Measurements from ENCODE around the gene ITGB7. TPM values are rescaled to one million over a fixed set of nuclear protein-coding genes. Genes with fewer than 3 reads are reported as not detected.

ITGB7 gene
- polyA plus RNA-seq, 1 of the 3 experiments (the other 2 are of a cell fraction): 0.25 TPM

DNA sequence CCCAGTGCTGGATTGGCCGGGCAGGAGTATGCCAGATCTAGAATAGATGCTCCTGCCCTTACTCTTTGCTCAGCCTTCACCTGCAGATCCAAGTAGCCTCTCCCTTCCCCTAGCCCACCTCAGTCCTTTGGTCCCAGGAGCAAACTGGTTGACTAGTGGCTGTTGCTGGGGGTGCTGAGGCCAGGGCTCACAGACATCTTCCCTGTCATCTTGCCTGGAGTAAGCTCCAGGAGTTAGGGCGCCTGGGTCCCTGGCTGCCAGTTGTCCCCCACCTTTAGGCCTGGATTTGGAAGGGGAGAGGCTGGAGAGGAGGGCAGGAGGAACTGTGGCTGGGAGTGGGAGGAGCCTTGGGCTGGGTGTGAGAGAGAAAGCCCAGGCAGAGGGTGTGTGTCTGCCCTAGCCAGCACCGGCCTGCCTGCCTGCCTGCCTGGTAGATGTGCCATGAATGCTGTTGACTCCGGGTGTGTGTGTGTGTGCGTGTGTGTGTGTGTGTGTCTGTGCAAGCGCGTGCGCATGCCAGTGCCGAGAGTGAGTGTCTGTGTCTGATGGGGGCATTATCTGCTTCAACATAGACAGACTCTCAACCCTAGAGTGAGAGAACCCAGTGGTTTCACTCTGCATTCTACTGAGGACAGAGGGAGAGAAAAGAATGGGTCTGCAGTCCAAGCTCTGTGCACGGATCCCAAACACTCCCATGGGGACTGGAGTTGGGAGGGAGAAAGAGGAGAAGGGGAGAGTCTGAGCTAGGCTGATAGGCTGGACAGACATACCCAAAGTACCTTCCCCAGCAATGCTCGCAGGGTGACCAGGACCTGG, 25.8 kb upstream of the ITGB7 start (continued):
- TF ChIP-seq, protein P1, sequence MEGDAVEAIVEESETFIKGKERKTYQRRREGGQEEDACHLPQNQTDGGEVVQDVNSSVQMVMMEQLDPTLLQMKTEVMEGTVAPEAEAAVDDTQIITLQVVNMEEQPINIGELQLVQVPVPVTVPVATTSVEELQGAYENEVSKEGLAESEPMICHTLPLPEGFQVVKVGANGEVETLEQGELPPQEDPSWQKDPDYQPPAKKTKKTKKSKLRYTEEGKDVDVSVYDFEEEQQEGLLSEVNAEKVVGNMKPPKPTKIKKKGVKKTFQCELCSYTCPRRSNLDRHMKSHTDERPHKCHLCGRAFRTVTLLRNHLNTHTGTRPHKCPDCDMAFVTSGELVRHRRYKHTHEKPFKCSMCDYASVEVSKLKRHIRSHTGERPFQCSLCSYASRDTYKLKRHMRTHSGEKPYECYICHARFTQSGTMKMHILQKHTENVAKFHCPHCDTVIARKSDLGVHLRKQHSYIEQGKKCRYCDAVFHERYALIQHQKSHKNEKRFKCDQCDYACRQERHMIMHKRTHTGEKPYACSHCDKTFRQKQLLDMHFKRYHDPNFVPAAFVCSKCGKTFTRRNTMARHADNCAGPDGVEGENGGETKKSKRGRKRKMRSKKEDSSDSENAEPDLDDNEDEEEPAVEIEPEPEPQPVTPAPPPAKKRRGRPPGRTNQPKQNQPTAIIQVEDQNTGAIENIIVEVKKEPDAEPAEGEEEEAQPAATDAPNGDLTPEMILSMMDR (IDR thresholded peaks at IDR 0.05): no peak
- TF ChIP-seq, protein P2, sequence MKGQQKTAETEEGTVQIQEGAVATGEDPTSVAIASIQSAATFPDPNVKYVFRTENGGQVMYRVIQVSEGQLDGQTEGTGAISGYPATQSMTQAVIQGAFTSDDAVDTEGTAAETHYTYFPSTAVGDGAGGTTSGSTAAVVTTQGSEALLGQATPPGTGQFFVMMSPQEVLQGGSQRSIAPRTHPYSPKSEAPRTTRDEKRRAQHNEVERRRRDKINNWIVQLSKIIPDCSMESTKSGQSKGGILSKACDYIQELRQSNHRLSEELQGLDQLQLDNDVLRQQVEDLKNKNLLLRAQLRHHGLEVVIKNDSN (IDR thresholded peaks at IDR 0.05; ENCODE audit: borderline replicate concordance, low read depth): no peak
- TF ChIP-seq NFIC (IDR thresholded peaks at IDR 0.05; ENCODE audit: borderline replicate concordance): no peak
- no peak for TF ChIP-seq RCOR1 (IDR thresholded peaks at IDR 0.05; ENCODE audit: low read length)

- peak within 1 kb of the TSS; percentile 76 for H3K9ac ChIP-seq
- H3K9me3 ChIP-seq: no peaks in the 10 kb centered on the region
- H3K4me2 ChIP-seq: peak within 1 kb of the TSS; percentile 91
- H4K20me1 ChIP-seq (ENCODE audit: insufficient read depth): no peaks in the 10 kb centered on the region
- peaks cover 8% of the 10 kb centered on the region for H3F3A ChIP-seq (replicated peaks; ENCODE audit: insufficient read depth)
- no peaks in the 10 kb centered on the region for H3K27me3 ChIP-seq (ENCODE audit: insufficient read depth)
- WGBS (ENCODE audit: low lambda C conversion rate): 0% methylated on average over 26 of the region's 44 CpGs
- peaks cover 0 to 8% of the 10 kb centered on the region in 2 experiments for H3K36me3 ChIP-seq (replicated peaks in 1 of 2; ENCODE audit: control insufficient read depth in 1 of 2, insufficient read depth in 2 of 2, low read length in 1 of 2)
- CTCF ChIA-PET: interaction anchor here (1.2 to 4.5 kb wide), 4 partner anchors 9 to 21 kb away, joined by 4 to 19 read pairs (median 4); no protein-coding TSS in a partner anchor
- peaks cover 5% of the 10 kb centered on the region; the same call in 1 of the 2 replicates for H3K79me2 ChIP-seq (ENCODE audit: insufficient read depth)
- POLR2A ChIA-PET: no interaction called here
- H3K4me3 ChIP-seq (ENCODE audit: low read depth in 2 of 2, low read length in 1 of 2): peak within 1 kb of the TSS; percentile 75 to 81
- peaks cover 33 to 52% of the 10 kb centered on the region in 2 experiments; a peak in 3 of 4 replicates for H3K4me1 ChIP-seq (ENCODE audit: control insufficient read depth in 1 of 2, insufficient read depth in 2 of 2, low read depth in 1 of 2, low read length in 1 of 2)
- DNase-seq: peak; percentile 93
- peak within 1 kb of the TSS; percentile 72 for H2AFZ ChIP-seq (ENCODE audit: low read depth)
- peak within 1 kb of the TSS; percentile 50 to 85 for H3K27ac ChIP-seq (ENCODE audit: low read depth in 2 of 2, low read length in 1 of 2)
- no peaks in the 10 kb centered on the region for H3K9me2 ChIP-seq
- TF ChIP-seq RAD21 (IDR thresholded peaks at IDR 0.05; ENCODE audit: low read length) (0 out of 2 replicates have a peak, but pooled peaks have one; percentile 7), RFX5 (IDR thresholded peaks at IDR 0.05; ENCODE audit: low read length) (no peak), YY1 (IDR thresholded peaks at IDR 0.05; ENCODE audit: low read depth) (no peak), RCOR1 (IDR thresholded peaks at IDR 0.05; ENCODE audit: low read length) (no peak), GABPA (IDR thresholded peaks at IDR 0.05; ENCODE audit: low read depth) (no peak), MEF2A (IDR thresholded peaks at IDR 0.05; ENCODE audit: borderline replicate concordance, low read depth) (no peak), EZH2phosphoT487 (IDR thresholded peaks at IDR 0.05; ENCODE audit: borderline replicate concordance, low read depth) (no peak), SIN3A (IDR thresholded peaks at IDR 0.05; ENCODE audit: borderline replicate concordance, low read depth, low read length) (no peak), SMC3 (IDR thresholded peaks at IDR 0.05; ENCODE audit: low read depth, low read length) (no peak), TEAD4 (IDR thresholded peaks at IDR 0.05; ENCODE audit: borderline replicate concordance, insufficient read depth) (no peak), GATA2 (CRISPR knock-in tag; IDR thresholded peaks at IDR 0.05) (no peak), TAF1 (IDR thresholded peaks at IDR 0.05; ENCODE audit: borderline replicate concordance, low read depth, low read length) (no peak; the same call in 1 of the 2 replicates), MAX (IDR thresholded peaks at IDR 0.05; ENCODE audit: low read depth) (no peak), FOXM1 (IDR thresholded peaks at IDR 0.05; ENCODE audit: low read depth) (no peak), NFIC (IDR thresholded peaks at IDR 0.05; ENCODE audit: borderline replicate concordance) (no peak)
- TF ChIP-seq, protein P1 (IDR thresholded peaks at IDR 0.05): 0 out of 2 replicates have a peak, but pooled peaks have one; percentile 9
- TF ChIP-seq, protein P3, sequence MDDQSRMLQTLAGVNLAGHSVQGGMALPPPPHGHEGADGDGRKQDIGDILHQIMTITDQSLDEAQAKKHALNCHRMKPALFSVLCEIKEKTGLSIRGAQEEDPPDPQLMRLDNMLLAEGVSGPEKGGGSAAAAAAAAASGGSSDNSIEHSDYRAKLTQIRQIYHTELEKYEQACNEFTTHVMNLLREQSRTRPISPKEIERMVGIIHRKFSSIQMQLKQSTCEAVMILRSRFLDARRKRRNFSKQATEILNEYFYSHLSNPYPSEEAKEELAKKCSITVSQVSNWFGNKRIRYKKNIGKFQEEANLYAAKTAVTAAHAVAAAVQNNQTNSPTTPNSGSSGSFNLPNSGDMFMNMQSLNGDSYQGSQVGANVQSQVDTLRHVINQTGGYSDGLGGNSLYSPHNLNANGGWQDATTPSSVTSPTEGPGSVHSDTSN (IDR thresholded peaks at IDR 0.05): no peak
- TF ChIP-seq, protein P2 (IDR thresholded peaks at IDR 0.05; ENCODE audit: borderline replicate concordance, low read depth): peak; percentile 78
- TF ChIP-seq, protein P4, sequence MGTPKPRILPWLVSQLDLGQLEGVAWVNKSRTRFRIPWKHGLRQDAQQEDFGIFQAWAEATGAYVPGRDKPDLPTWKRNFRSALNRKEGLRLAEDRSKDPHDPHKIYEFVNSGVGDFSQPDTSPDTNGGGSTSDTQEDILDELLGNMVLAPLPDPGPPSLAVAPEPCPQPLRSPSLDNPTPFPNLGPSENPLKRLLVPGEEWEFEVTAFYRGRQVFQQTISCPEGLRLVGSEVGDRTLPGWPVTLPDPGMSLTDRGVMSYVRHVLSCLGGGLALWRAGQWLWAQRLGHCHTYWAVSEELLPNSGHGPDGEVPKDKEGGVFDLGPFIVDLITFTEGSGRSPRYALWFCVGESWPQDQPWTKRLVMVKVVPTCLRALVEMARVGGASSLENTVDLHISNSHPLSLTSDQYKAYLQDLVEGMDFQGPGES (IDR thresholded peaks at IDR 0.05; ENCODE audit: low read depth, low read length): no peak
These were observed 25.0 kb upstream of the ITGB7 start, which contains the start of gene RARG for GRCh38 chr12:53231921-53232645. TSS of gene RARG (minus strand) at chr12:53232209. CDS start at chr12:53227545, 4,664 bp downstream.
